Vagina (tissue), 2 donors: ENCODE data around the gene FHL2. TPM values are rescaled to one million over a fixed set of nuclear protein-coding genes. Genes with fewer than 3 reads are reported as not detected.

Experiments
- DNase-seq, 2 donors: peaks; one replicate each; pipeline ENCODE4 v3.0.0-alpha.2; 2017; ENCODE audit errors: extremely low spot score in 2 of 2
- H3K27ac ChIP-seq: fragments of 200-600 bp; sonication (generic); one replicate; pipeline ENCODE4 v1.5.1; 2019
- H3K27me3 ChIP-seq: fragments of 200-600 bp; sonication (generic); one replicate; pipeline ENCODE4 v1.5.1; 2019
- H3K36me3 ChIP-seq, 2 donors: fragments of 200-600 bp; sonication (generic); one replicate each; pipeline ENCODE4 v1.5.1; 2017 to 2019
- H3K4me1 ChIP-seq: fragments of 200-600 bp; sonication (generic); one replicate; pipeline ENCODE4 v1.5.1; 2019
- H3K4me3 ChIP-seq, 2 donors: fragments of 200-600 bp; sonication (generic); 1 replicate in 1 of 2; 2 replicates in 1 of 2; pipeline ENCODE4 v1.5.1; 2016 to 2019
- H3K9me3 ChIP-seq: fragments of 200-600 bp; sonication (generic); one replicate; pipeline ENCODE4 v1.5.1; 2019
- CTCF ChIP-seq, 3 experiments: fragments of 450-650 bp in 2 of 3; fragments of 200-600 bp in 1 of 3; sonication (generic) in 1 of 3; IDR thresholded peaks; one replicate each; pipeline ENCODE4 v1.5.1; 2017 to 2019; ENCODE audit warnings: antibody characterized with exemption in 3 of 3, mild to moderate bottlenecking in 2 of 3, moderate library complexity in 2 of 3
- POLR2A ChIP-seq, 2 donors: fragments of 450-650 bp; IDR thresholded peaks; one replicate each; pipeline ENCODE4 v1.6.1; 2017; ENCODE audit warnings: antibody characterized with exemption in 2 of 2, mild to moderate bottlenecking in 2 of 2, moderate library complexity in 2 of 2
- POLR2AphosphoS5 ChIP-seq, 2 donors: sonication (generic); formaldehyde crosslinking; IDR thresholded peaks; one replicate each; pipeline ENCODE4 v1.9.0; 2017; ENCODE audit warnings: antibody characterized with exemption in 2 of 2, mild to moderate bottlenecking in 2 of 2, low read depth in 1 of 2; ENCODE audit not compliant: insufficient read depth in 1 of 2
- intact Hi-C: fragments of 100-400 bp; cut with DNase I; formaldehyde crosslinking; loops from one replicate; pipeline ENCODE4 v1.15.1; 2023
- total RNA-seq: library from RNA; depleted of rRNA; stranded (reverse); fragments of >200 nt; gene quantifications from one replicate; pipeline ENCODE4 v1.2.3, GENCODE V29; 2016

Gene FHL2
- total RNA-seq, 1 donor from 2014 or later = 62.1 TPM

- TF ChIP-seq POLR2A (IDR thresholded peaks at IDR 0.05) (no peak), CTCF (IDR thresholded peaks at IDR 0.05) (no peak), POLR2AphosphoS5 (IDR thresholded peaks at IDR 0.05; ENCODE audit: insufficient read depth in 1 of 2, low read depth in 1 of 2) (no peak)
- DNase-seq = no peak
- Histone ChIP-seq H3K4me3 (no peak overlapping the region), H3K4me1 (peaks cover 45% of the 10 kb centered on the region), H3K36me3 (no peaks in the 10 kb centered on the region), H3K9me3 (no peaks in the 10 kb centered on the region), H3K27me3 (no peaks in the 10 kb centered on the region), H3K27ac (no peak overlapping the region)
- intact Hi-C loops = no loop called here
Measured at GRCh38 chr2:105325389-105325963, 73.4 kb downstream of the FHL2 start.

- H3K27me3 ChIP-seq = no peaks in the 10 kb centered on the region
- H3K27ac ChIP-seq = no peak overlapping the region
- no peak for DNase-seq
- no peaks in the 10 kb centered on the region for H3K36me3 ChIP-seq
- TF ChIP-seq CTCF (IDR thresholded peaks at IDR 0.05) = no peak
- no peak for TF ChIP-seq POLR2A (IDR thresholded peaks at IDR 0.05)
- no peak for TF ChIP-seq POLR2AphosphoS5 (IDR thresholded peaks at IDR 0.05; ENCODE audit: insufficient read depth in 1 of 2, low read depth in 1 of 2)
- H3K9me3 ChIP-seq = no peaks in the 10 kb centered on the region
- no peak overlapping the region for H3K4me3 ChIP-seq
- intact Hi-C loops = loop anchor here (1.0 kb wide), 1 partner anchor 43 kb away; no protein-coding TSS in a partner anchor
- H3K4me1 ChIP-seq = peaks cover 39% of the 10 kb centered on the region
Measured at GRCh38 chr2:105324732-105325131, 74.1 kb downstream of the FHL2 start.

- Histone ChIP-seq H3K4me1 (peaks cover 37% of the 10 kb centered on the region), H3K9me3 (no peaks in the 10 kb centered on the region), H3K27ac (no peak overlapping the region), H3K36me3 (no peaks in the 10 kb centered on the region), H3K4me3 (no peak overlapping the region), H3K27me3 (no peaks in the 10 kb centered on the region)
- DNase-seq = no peak
- intact Hi-C loops = loop anchor here (1.0 kb wide), 1 partner anchor 43 kb away; no protein-coding TSS in a partner anchor
- TF ChIP-seq CTCF (IDR thresholded peaks at IDR 0.05) = no peak
- TF ChIP-seq POLR2A (IDR thresholded peaks at IDR 0.05) = no peak
- no peak for TF ChIP-seq POLR2AphosphoS5 (IDR thresholded peaks at IDR 0.05; ENCODE audit: insufficient read depth in 1 of 2, low read depth in 1 of 2)
Measured at GRCh38 chr2:105324101-105324500, 74.8 kb downstream of the FHL2 start.

GRCh38 chr2:105323111-105323510, 75.7 kb downstream of the FHL2 start:
- Histone ChIP-seq H3K4me3 (no peak overlapping the region), H3K27me3 (no peaks in the 10 kb centered on the region), H3K9me3 (no peaks in the 10 kb centered on the region), H3K36me3 (no peaks in the 10 kb centered on the region), H3K4me1 (peaks cover 27% of the 10 kb centered on the region), H3K27ac (no peak overlapping the region)
- TF ChIP-seq CTCF (IDR thresholded peaks at IDR 0.05) (no peak), POLR2AphosphoS5 (IDR thresholded peaks at IDR 0.05; ENCODE audit: insufficient read depth in 1 of 2, low read depth in 1 of 2) (no peak), POLR2A (IDR thresholded peaks at IDR 0.05) (no peak)
- DNase-seq = no peak
- intact Hi-C loops = no loop called here

- intact Hi-C loops = no loop called here
- DNase-seq = no peak
Measured at GRCh38 chr2:105321875-105322646, 76.8 kb downstream of the FHL2 start.

More at GRCh38 chr2:105321875-105322646, 76.8 kb downstream of the FHL2 start:
- Histone ChIP-seq H3K27me3 (no peaks in the 10 kb centered on the region), H3K9me3 (no peaks in the 10 kb centered on the region), H3K36me3 (no peaks in the 10 kb centered on the region), H3K4me1 (peaks cover 22% of the 10 kb centered on the region), H3K4me3 (no peak overlapping the region), H3K27ac (no peak overlapping the region)
- TF ChIP-seq POLR2AphosphoS5 (IDR thresholded peaks at IDR 0.05; ENCODE audit: insufficient read depth in 1 of 2, low read depth in 1 of 2) (no peak), POLR2A (IDR thresholded peaks at IDR 0.05) (no peak), CTCF (IDR thresholded peaks at IDR 0.05) (no peak)
